ENCODE measurements around the gene CDC42EP1.

DNA sequence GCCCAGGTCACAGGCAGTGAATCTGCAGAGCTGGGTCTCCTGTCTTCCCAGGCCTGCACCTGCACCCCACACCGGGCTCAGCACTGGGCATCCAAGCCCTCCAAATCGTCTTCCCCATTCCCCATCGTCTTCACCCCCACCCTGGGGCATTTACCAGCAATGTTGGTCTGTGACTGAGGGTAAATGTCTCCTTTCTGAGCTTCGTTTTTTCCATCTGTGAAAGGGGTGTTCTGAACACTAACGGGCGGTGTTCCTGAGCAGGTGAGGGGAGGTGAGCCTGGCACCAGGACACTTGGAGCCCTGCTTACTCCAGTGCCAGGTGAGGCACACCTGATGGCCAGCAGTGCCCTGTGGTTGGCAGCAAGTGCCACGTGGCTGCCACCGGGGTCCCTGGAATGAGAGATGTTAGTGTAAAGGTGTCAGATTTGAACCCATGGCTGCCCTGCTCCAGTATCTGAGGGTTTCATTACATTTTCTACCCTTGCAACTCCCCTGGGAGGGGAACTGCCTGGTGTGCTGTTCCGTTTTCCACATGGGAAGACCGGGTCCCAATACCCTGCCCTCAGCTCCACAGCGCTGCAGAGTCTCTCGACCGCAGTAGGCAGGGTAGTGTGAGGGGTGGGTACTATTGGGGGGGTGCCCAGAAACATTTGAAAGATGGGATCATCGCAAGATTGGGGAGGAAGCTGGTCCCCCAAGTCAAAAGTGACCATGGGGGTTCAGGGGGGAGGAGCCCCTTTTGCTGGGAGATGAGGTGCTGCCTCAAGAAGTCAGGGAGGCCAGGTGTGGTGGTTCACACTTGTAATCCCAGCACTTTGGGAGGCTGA is 2.0 kb downstream of the CDC42EP1 start:
- TF ChIP-seq, protein P1, sequence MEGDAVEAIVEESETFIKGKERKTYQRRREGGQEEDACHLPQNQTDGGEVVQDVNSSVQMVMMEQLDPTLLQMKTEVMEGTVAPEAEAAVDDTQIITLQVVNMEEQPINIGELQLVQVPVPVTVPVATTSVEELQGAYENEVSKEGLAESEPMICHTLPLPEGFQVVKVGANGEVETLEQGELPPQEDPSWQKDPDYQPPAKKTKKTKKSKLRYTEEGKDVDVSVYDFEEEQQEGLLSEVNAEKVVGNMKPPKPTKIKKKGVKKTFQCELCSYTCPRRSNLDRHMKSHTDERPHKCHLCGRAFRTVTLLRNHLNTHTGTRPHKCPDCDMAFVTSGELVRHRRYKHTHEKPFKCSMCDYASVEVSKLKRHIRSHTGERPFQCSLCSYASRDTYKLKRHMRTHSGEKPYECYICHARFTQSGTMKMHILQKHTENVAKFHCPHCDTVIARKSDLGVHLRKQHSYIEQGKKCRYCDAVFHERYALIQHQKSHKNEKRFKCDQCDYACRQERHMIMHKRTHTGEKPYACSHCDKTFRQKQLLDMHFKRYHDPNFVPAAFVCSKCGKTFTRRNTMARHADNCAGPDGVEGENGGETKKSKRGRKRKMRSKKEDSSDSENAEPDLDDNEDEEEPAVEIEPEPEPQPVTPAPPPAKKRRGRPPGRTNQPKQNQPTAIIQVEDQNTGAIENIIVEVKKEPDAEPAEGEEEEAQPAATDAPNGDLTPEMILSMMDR (IDR thresholded peaks at IDR 0.05): no peak
- TF ChIP-seq POLR2A (IDR thresholded peaks at IDR 0.05): no peak
